Superior temporal gyrus (tissue), 1 donor: Measurements from ENCODE around the gene PORCN.
"Not testable (repeated sequence)": the region's sequence is repeated elsewhere in the genome, so short reads cannot be mapped to it uniquely, and the experiment has no call there.

Experiments used
- DNase-seq: peaks from one replicate; pipeline ENCODE4 v3.0.0-alpha.2; 2016; ENCODE audit errors: extremely low spot score

Gene PORCN

GRCh38 chrX:48540480-48540879 is 31.7 kb downstream of the PORCN start:
- DNase-seq: no peak

- no peak for DNase-seq
These were observed 32.5 kb downstream of the PORCN start for GRCh38 chrX:48541140-48541814.

GRCh38 chrX:48548871-48549270 is 40.1 kb downstream of the PORCN start:
- no peak for DNase-seq

- DNase-seq: not testable (repeated sequence)
These were observed 47.0 kb downstream of the PORCN start for GRCh38 chrX:48555731-48556325.

GRCh38 chrX:48558271-48558670 is 49.5 kb downstream of the PORCN start:
- no peak for DNase-seq

GRCh38 chrX:48559636-48560035 is 50.8 kb downstream of the PORCN start:
- no peak for DNase-seq

- DNase-seq: no peak
These were observed 51.3 kb downstream of the PORCN start for GRCh38 chrX:48560056-48560455.

GRCh38 chrX:48560681-48561080 is 51.9 kb downstream of the PORCN start:
- no peak for DNase-seq

- no peak for DNase-seq
These were observed 61.2 kb downstream of the PORCN start for GRCh38 chrX:48569958-48570357.
